Glutamatergic neuron (in vitro differentiated cells): ENCODE results near the gene CYLD. TPM values are rescaled to one million over a fixed set of nuclear protein-coding genes. Genes with fewer than 3 reads are reported as not detected.

Experiments used
- DNase-seq: peaks from one replicate; pipeline ENCODE4 v3.0.0; 2022
- H3K27ac Mint-ChIP-seq: one replicate; pipeline ENCODE4 v1.8.0; 2020; ENCODE audit warnings: mild to moderate bottlenecking, mixed read lengths, inconsistent platforms; ENCODE audit not compliant: unreplicated experiment
- H3K27me3 Mint-ChIP-seq: one replicate; pipeline ENCODE4 v1.8.0; 2020; ENCODE audit warnings: mild to moderate bottlenecking, moderate library complexity, mixed read lengths, inconsistent platforms; ENCODE audit not compliant: unreplicated experiment
- H3K36me3 Mint-ChIP-seq: one replicate; pipeline ENCODE4 v1.8.0; 2020; ENCODE audit warnings: mild to moderate bottlenecking, mixed read lengths, inconsistent platforms; ENCODE audit not compliant: unreplicated experiment
- H3K4me1 Mint-ChIP-seq: one replicate; pipeline ENCODE4 v1.8.0; 2020; ENCODE audit warnings: mild to moderate bottlenecking, low read depth, mixed read lengths, inconsistent platforms; ENCODE audit not compliant: unreplicated experiment
- H3K4me3 Mint-ChIP-seq: one replicate; pipeline ENCODE4 v1.8.0; 2020; ENCODE audit warnings: mild to moderate bottlenecking, mixed read lengths, inconsistent platforms; ENCODE audit not compliant: unreplicated experiment
- H3K9me3 Mint-ChIP-seq: one replicate; pipeline ENCODE4 v1.8.0; 2020; ENCODE audit warnings: mild to moderate bottlenecking, moderate library complexity, mixed read lengths, inconsistent platforms; ENCODE audit not compliant: unreplicated experiment
- total RNA-seq: library from RNA; stranded (reverse); fragmentation: NEBNext Ultra II Directional; extraction: Animal tissue kit (Norgen Biotek cat#: 25700); gene quantifications from one replicate; pipeline ENCODE4 v1.2.1, GENCODE V29; 2021; ENCODE audit not compliant: unreplicated experiment
- TF ChIP-seq, protein P1 (sequence below): fragments of 200-600 bp; sonication (generic); IDR thresholded peaks from one replicate; pipeline ENCODE4 v1.5.0; 2021; ENCODE audit not compliant: partially characterized antibody, unreplicated experiment

The CYLD gene
- total RNA-seq, 1 donor from 2014 or later, result 39.5 TPM

- Mint-ChIP-seq H3K36me3 (peaks cover 8% of the 10 kb centered on the region), H3K4me1 (no peaks in the 10 kb centered on the region), H3K27me3 (peaks cover 3% of the 10 kb centered on the region), H3K9me3 (no peaks in the 10 kb centered on the region), H3K27ac (no peak overlapping the region), H3K4me3 (no peak overlapping the region)
- no peak for DNase-seq
- TF ChIP-seq, protein P1, sequence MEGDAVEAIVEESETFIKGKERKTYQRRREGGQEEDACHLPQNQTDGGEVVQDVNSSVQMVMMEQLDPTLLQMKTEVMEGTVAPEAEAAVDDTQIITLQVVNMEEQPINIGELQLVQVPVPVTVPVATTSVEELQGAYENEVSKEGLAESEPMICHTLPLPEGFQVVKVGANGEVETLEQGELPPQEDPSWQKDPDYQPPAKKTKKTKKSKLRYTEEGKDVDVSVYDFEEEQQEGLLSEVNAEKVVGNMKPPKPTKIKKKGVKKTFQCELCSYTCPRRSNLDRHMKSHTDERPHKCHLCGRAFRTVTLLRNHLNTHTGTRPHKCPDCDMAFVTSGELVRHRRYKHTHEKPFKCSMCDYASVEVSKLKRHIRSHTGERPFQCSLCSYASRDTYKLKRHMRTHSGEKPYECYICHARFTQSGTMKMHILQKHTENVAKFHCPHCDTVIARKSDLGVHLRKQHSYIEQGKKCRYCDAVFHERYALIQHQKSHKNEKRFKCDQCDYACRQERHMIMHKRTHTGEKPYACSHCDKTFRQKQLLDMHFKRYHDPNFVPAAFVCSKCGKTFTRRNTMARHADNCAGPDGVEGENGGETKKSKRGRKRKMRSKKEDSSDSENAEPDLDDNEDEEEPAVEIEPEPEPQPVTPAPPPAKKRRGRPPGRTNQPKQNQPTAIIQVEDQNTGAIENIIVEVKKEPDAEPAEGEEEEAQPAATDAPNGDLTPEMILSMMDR, result no peak
Observed at GRCh38 chr16:50721549-50722404, 20.1 kb upstream of the CYLD start.

DNA sequence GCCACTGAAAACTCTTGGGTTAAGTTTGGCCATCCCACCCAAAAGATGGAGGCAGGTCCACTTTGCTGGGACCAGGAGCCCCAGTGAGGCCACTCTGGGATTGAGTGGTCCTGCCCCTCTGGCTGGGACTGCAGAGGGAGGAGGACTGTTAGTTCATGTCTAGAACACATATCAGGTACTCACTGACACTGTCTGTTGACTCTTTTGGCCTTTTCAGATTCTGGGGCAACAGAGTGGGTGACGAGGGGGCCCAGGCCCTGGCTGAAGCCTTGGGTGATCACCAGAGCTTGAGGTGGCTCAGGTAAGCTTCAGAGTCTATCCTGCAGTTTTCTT lies 19.5 kb upstream of the CYLD start:
- Mint-ChIP-seq H3K36me3 (peaks cover 8% of the 10 kb centered on the region), H3K27ac (no peak overlapping the region), H3K27me3 (peaks cover 3% of the 10 kb centered on the region), H3K9me3 (no peaks in the 10 kb centered on the region), H3K4me1 (no peaks in the 10 kb centered on the region), H3K4me3 (no peak overlapping the region)
- no peak for DNase-seq
- TF ChIP-seq, protein P1, result no peak

DNA sequence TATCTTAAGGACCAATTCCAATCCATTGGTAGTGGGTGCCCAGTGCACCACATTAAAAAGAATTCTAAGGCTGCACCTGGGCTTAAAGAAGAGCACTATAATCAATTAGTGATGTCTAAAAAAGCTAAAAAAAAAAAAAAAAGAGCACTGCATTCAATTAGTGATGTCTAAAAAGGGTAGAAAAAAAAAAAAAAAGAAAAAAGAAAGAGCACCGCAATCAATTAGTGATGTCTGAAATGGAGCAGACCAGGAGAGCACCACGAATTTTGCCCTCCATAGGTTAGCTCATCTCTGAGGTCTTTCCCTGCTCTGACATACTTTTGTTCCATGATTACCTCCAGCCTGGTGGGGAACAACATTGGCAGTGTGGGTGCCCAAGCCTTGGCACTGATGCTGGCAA lies 18.9 kb upstream of the CYLD start:
- Mint-ChIP-seq H3K9me3 (no peaks in the 10 kb centered on the region), H3K36me3 (peaks cover 7% of the 10 kb centered on the region), H3K4me1 (no peaks in the 10 kb centered on the region), H3K4me3 (no peak overlapping the region), H3K27me3 (peaks cover 3% of the 10 kb centered on the region), H3K27ac (no peak overlapping the region)
- TF ChIP-seq, protein P1, result no peak
- DNase-seq, result no peak

GRCh38 chr16:50724306-50724705 lies 17.6 kb upstream of the CYLD start:
- Mint-ChIP-seq H3K9me3 (peaks cover 3% of the 10 kb centered on the region), H3K36me3 (peaks cover 11% of the 10 kb centered on the region), H3K27me3 (peaks cover 3% of the 10 kb centered on the region), H3K4me1 (no peaks in the 10 kb centered on the region), H3K4me3 (no peak overlapping the region), H3K27ac (no peak overlapping the region)
- no peak for DNase-seq
- TF ChIP-seq, protein P1, result no peak

GRCh38 chr16:50731130-50731988 lies 10.5 kb upstream of the CYLD start:
- H3K4me1 Mint-ChIP-seq, result no peaks in the 10 kb centered on the region
- no peak overlapping the region for H3K27ac Mint-ChIP-seq
- no peak for DNase-seq
- peaks cover 7% of the 10 kb centered on the region for H3K36me3 Mint-ChIP-seq
- H3K4me3 Mint-ChIP-seq, result no peak overlapping the region
- peaks cover 5% of the 10 kb centered on the region for H3K9me3 Mint-ChIP-seq
- H3K27me3 Mint-ChIP-seq, result no peaks in the 10 kb centered on the region
- TF ChIP-seq, protein P1, result no peak
